Stimulated activated CD8-positive, alpha-beta memory T cell treated with anti-CD3 and anti-CD28 coated beads, Interleukin-15, amount 100 ng/mL, for 1 hour (primary cell): ENCODE results near the gene CLECL1.
A peak's percentile ranks its signal among the peaks of the same experiment; 100 is the strongest.
"Not testable (repeated sequence)": the region's sequence is repeated elsewhere in the genome, so short reads cannot be mapped to it uniquely, and the experiment has no call there.

Source experiments
- DNase-seq: peaks from one replicate; pipeline ENCODE4 v3.0.0-alpha.2; 2020; ENCODE audit warnings: low read depth

Gene CLECL1

GRCh38 chr12:9719790-9720189 lies 13.1 kb downstream of the CLECL1 start:
- no peak for DNase-seq

GRCh38 chr12:9718968-9719367 lies 13.9 kb downstream of the CLECL1 start:
- no peak for DNase-seq

GRCh38 chr12:9717070-9717925 lies 15.6 kb downstream of the CLECL1 start:
- DNase-seq, result no peak

- not testable (repeated sequence) for DNase-seq
Observed at GRCh38 chr12:9713032-9713558, 19.8 kb downstream of the CLECL1 start.

- no peak for DNase-seq
Observed at GRCh38 chr12:9711664-9712063, 21.2 kb downstream of the CLECL1 start.

- no peak for DNase-seq
Observed at GRCh38 chr12:9710584-9711375, 22.1 kb downstream of the CLECL1 start.

- no peak for DNase-seq
Observed at GRCh38 chr12:9708853-9709252, 24.0 kb downstream of the CLECL1 start.

GRCh38 chr12:9707864-9708808 lies 24.8 kb downstream of the CLECL1 start:
- peak; percentile 40 for DNase-seq

- DNase-seq, result no peak
Observed at GRCh38 chr12:9707356-9707755, 25.5 kb downstream of the CLECL1 start.

GRCh38 chr12:9706086-9706685 lies 26.7 kb downstream of the CLECL1 start:
- DNase-seq, result no peak

GRCh38 chr12:9704561-9704960 lies 28.3 kb downstream of the CLECL1 start:
- not testable (repeated sequence) for DNase-seq

GRCh38 chr12:9702255-9702654 lies 30.6 kb downstream of the CLECL1 start:
- no peak for DNase-seq

GRCh38 chr12:9701380-9702154 lies 31.3 kb downstream of the CLECL1 start:
- no peak for DNase-seq

- DNase-seq, result no peak
Observed at GRCh38 chr12:9700606-9700956, 32.3 kb downstream of the CLECL1 start.

GRCh38 chr12:9699898-9700605 lies 32.8 kb downstream of the CLECL1 start:
- no peak for DNase-seq

GRCh38 chr12:9699269-9699897 lies 33.5 kb downstream of the CLECL1 start:
- DNase-seq, result no peak

GRCh38 chr12:9698681-9699080 lies 34.2 kb downstream of the CLECL1 start:
- DNase-seq, result no peak

GRCh38 chr12:9697619-9698018 lies 35.3 kb downstream of the CLECL1 start:
- no peak for DNase-seq

- not testable (repeated sequence) for DNase-seq
Observed at GRCh38 chr12:9695661-9696060, 37.2 kb downstream of the CLECL1 start.
